Hepatocyte (in vitro differentiated cells): ENCODE results near the gene CRIM1. TPM values are rescaled to one million over a fixed set of nuclear protein-coding genes. Genes with fewer than 3 reads are reported as not detected.
A peak's percentile ranks its signal among the peaks of the same experiment; 100 is the strongest.

ENCODE experiments used
- DNase-seq: peaks from one replicate; pipeline ENCODE4 v3.0.0-alpha.2; 2016; ENCODE audit warnings: low spot score
- H2AFZ ChIP-seq: fragments of 200-600 bp; sonication (generic); 2 replicates; pipeline ENCODE4 v1.6.0; 2016; ENCODE audit warnings: antibody characterized with exemption, mild to moderate bottlenecking
- H3K27ac ChIP-seq: fragments of 200-600 bp; sonication (generic); 2 replicates; pipeline ENCODE4 v1.5.1; 2016; ENCODE audit warnings: mild to moderate bottlenecking
- H3K27me3 ChIP-seq: fragments of 200-600 bp; sonication (generic); 2 replicates; pipeline ENCODE4 v1.6.1; 2016
- H3K36me3 ChIP-seq: fragments of 200-600 bp; sonication (generic); replicated peaks from 2 replicates; pipeline ENCODE4 v1.5.1; 2016; ENCODE audit warnings: low read depth; ENCODE audit not compliant: insufficient read depth
- H3K4me1 ChIP-seq: fragments of 200-600 bp; sonication (generic); 2 replicates; pipeline ENCODE4 v1.5.1; 2016; ENCODE audit warnings: mild to moderate bottlenecking, moderate library complexity; ENCODE audit not compliant: insufficient read depth
- H3K4me2 ChIP-seq: fragments of 200-600 bp; sonication (generic); 2 replicates; pipeline ENCODE4 v1.6.0; 2016
- H3K4me3 ChIP-seq: fragments of 200-600 bp; sonication (generic); 2 replicates; pipeline ENCODE4 v1.5.1; 2016; ENCODE audit warnings: mild to moderate bottlenecking
- H3K79me2 ChIP-seq: fragments of 200-600 bp; sonication (generic); 2 replicates; pipeline ENCODE4 v1.6.0; 2017; ENCODE audit warnings: mild to moderate bottlenecking
- H3K9me2 ChIP-seq: fragments of 200-600 bp; sonication (generic); replicated peaks from 2 replicates; pipeline ENCODE4 v1.6.0; 2017; ENCODE audit warnings: mild to moderate bottlenecking; ENCODE audit not compliant: insufficient read depth
- H3K9me3 ChIP-seq: fragments of 200-600 bp; sonication (generic); 2 replicates; pipeline ENCODE4 v1.5.1; 2016; ENCODE audit warnings: low read depth, mild to moderate bottlenecking
- H4K20me1 ChIP-seq: fragments of 200-600 bp; sonication (generic); 2 replicates; pipeline ENCODE4 v1.6.0; 2016; ENCODE audit warnings: mild to moderate bottlenecking; ENCODE audit not compliant: insufficient read depth, poor library complexity, severe bottlenecking
- CTCF ChIP-seq: fragments of 200-600 bp; sonication (generic); IDR thresholded peaks from 2 replicates; pipeline ENCODE4 v1.5.1; 2016; ENCODE audit warnings: antibody characterized with exemption, mild to moderate bottlenecking; ENCODE audit not compliant: poor library complexity
- EZH2 ChIP-seq: fragments of 200-600 bp; sonication (generic); IDR thresholded peaks from 2 replicates; pipeline ENCODE4 v1.6.1; 2016; ENCODE audit warnings: antibody characterized with exemption, mild to moderate bottlenecking, borderline replicate concordance
- EZH2phosphoT487 ChIP-seq: fragments of 200-600 bp; sonication (generic); IDR thresholded peaks from one replicate; pipeline ENCODE4 v1.6.1; 2018; ENCODE audit warnings: antibody characterized with exemption, mild to moderate bottlenecking, low read depth, moderate library complexity; ENCODE audit not compliant: unreplicated experiment, severe bottlenecking
- WGBS: methylation state at CpG from one replicate; pipeline ENCODE4 v1.1.6; 2016; ENCODE audit warnings: low lambda C conversion rate; ENCODE audit errors: missing lambda C conversion rate; 5-methylcytosine and 5-hydroxymethylcytosine counted together
- polyA plus RNA-seq: library from polyadenylated mRNA; unstranded; fragments of >200 nt; fragmentation: Nextera tagmentation; extraction: Ambion mirVana; gene quantifications from 2 replicates; pipeline ENCODE4 v1.2.1, GENCODE V29; 2016
- total RNA-seq: library from RNA; depleted of rRNA; stranded (reverse); fragments of >200 nt; gene quantifications from 2 replicates; pipeline ENCODE4 v1.2.3, GENCODE V29; 2014

Gene CRIM1
- total and polyA plus RNA-seq, 2 experiments from 2014 or later, result 23.0 to 40.8 TPM

DNA sequence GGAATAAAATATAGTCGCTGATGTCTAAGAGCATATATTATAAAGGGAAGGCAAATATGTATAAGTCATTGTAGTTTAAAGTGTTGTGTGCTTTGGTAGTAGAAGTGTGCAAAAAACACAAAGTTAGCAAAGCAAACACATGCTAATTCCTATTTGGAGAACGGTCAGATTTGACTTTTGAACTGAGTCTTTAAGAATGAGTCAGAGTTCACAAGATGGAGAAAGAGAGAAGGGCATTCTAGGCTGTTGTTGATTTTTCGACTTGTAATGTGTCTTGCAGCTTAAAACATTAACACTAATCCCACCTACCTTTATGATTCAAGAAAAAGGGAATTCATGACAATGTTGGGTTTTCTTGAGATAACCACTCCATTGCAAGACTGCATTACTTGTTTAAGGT, 98.1 kb downstream of the CRIM1 start:
- no peaks in the 10 kb centered on the region for H3K36me3 ChIP-seq
- no peaks in the 10 kb centered on the region for H3K9me3 ChIP-seq
- H3K9me2 ChIP-seq, result no peaks in the 10 kb centered on the region
- H2AFZ ChIP-seq, result no peak overlapping the region
- no peak overlapping the region for H3K4me3 ChIP-seq
- 50% methylated on average over 3 of the region's 3 CpGs for WGBS
- H3K79me2 ChIP-seq, result no peaks in the 10 kb centered on the region
- no peak for TF ChIP-seq EZH2
- TF ChIP-seq EZH2phosphoT487, result no peak
- TF ChIP-seq CTCF, result no peak
- no peaks in the 10 kb centered on the region for H4K20me1 ChIP-seq
- no peak overlapping the region for H3K4me2 ChIP-seq
- H3K4me1 ChIP-seq, result peaks cover 26% of the 10 kb centered on the region
- peak overlapping the region; percentile 37 for H3K27ac ChIP-seq
- DNase-seq, result no peak
- H3K27me3 ChIP-seq, result no peaks in the 10 kb centered on the region

- no peaks in the 10 kb centered on the region for H3K27me3 ChIP-seq
- H3K79me2 ChIP-seq, result no peaks in the 10 kb centered on the region
- no peaks in the 10 kb centered on the region for H3K9me3 ChIP-seq
- TF ChIP-seq EZH2 (no peak), CTCF (no peak), EZH2phosphoT487 (no peak)
- no peaks in the 10 kb centered on the region for H3K9me2 ChIP-seq
- H3K4me3 ChIP-seq, result no peak overlapping the region
- H3K27ac ChIP-seq, result no peak overlapping the region
- peaks cover 30% of the 10 kb centered on the region for H3K4me1 ChIP-seq
- no peak for DNase-seq
- H3K4me2 ChIP-seq, result no peak overlapping the region
- WGBS, result 92% methylated on average over 4 of the region's 4 CpGs
- H3K36me3 ChIP-seq, result no peaks in the 10 kb centered on the region
- H2AFZ ChIP-seq, result no peak overlapping the region
- no peaks in the 10 kb centered on the region for H4K20me1 ChIP-seq
Observed at GRCh38 chr2:36455011-36455410, 99.4 kb downstream of the CRIM1 start.

GRCh38 chr2:36455788-36456187, 100.2 kb downstream of the CRIM1 start:
- 77% methylated on average over 4 of the region's 4 CpGs for WGBS
- peak overlapping the region; percentile 31 for H3K27ac ChIP-seq
- H3K9me3 ChIP-seq, result no peaks in the 10 kb centered on the region
- no peaks in the 10 kb centered on the region for H3K27me3 ChIP-seq
- no peaks in the 10 kb centered on the region for H4K20me1 ChIP-seq
- no peak for DNase-seq
- H3K4me3 ChIP-seq, result no peak overlapping the region
- no peaks in the 10 kb centered on the region for H3K36me3 ChIP-seq
- no peaks in the 10 kb centered on the region for H3K9me2 ChIP-seq
- no peaks in the 10 kb centered on the region for H3K79me2 ChIP-seq
- H3K4me1 ChIP-seq, result peaks cover 26% of the 10 kb centered on the region
- peak overlapping the region; percentile 60 for H3K4me2 ChIP-seq
- H2AFZ ChIP-seq, result no peak overlapping the region
- no peak for TF ChIP-seq CTCF
- TF ChIP-seq EZH2phosphoT487, result no peak
- no peak for TF ChIP-seq EZH2
